IPS-NIHi7 (cell line): Measurements from ENCODE around the gene TUG1.

Experiments
- DNase-seq: peaks from one replicate; pipeline ENCODE4 v3.0.0; 2012; ENCODE audit warnings: mixed read lengths; ENCODE audit errors: extremely low spot score

TUG1 gene

GRCh38 chr22:30968924-30969531 is at the start of gene TUG1:
Gene TUG1 (plus strand): TSS chr22:30969265.
- DNase-seq = peak; percentile 99

- DNase-seq = no peak
These were observed 49.1 kb upstream of the TUG1 start for GRCh38 chr22:30919973-30920372.

- DNase-seq = peak; percentile 91
These were observed 48.7 kb upstream of the TUG1 start for GRCh38 chr22:30920407-30920806.

- DNase-seq = no peak
These were observed 48.0 kb upstream of the TUG1 start for GRCh38 chr22:30921108-30921507.

GRCh38 chr22:30922151-30922611 is 46.9 kb upstream of the TUG1 start:
- DNase-seq = no peak

GRCh38 chr22:30923168-30923900 is 45.7 kb upstream of the TUG1 start:
- DNase-seq = no peak

- no peak for DNase-seq
These were observed 43.4 kb upstream of the TUG1 start for GRCh38 chr22:30925667-30926066.

GRCh38 chr22:30926706-30927105 is 42.4 kb upstream of the TUG1 start:
- DNase-seq = no peak

GRCh38 chr22:30927806-30928205 is 41.3 kb upstream of the TUG1 start:
- no peak for DNase-seq

- no peak for DNase-seq
These were observed 40.7 kb upstream of the TUG1 start for GRCh38 chr22:30928401-30928800.

GRCh38 chr22:30930228-30930627 is 38.8 kb upstream of the TUG1 start:
- DNase-seq = no peak

GRCh38 chr22:30931541-30932300 is 37.3 kb upstream of the TUG1 start:
- no peak for DNase-seq

- DNase-seq = no peak
These were observed 36.4 kb upstream of the TUG1 start for GRCh38 chr22:30932661-30933060.

- no peak for DNase-seq
These were observed 35.6 kb upstream of the TUG1 start for GRCh38 chr22:30933457-30933856.

GRCh38 chr22:30934053-30934452 is 35.0 kb upstream of the TUG1 start:
- DNase-seq = no peak

- DNase-seq = no peak
These were observed 28.2 kb upstream of the TUG1 start for GRCh38 chr22:30940685-30941362.

GRCh38 chr22:30941363-30941740 is 27.7 kb upstream of the TUG1 start:
- no peak for DNase-seq

GRCh38 chr22:30943368-30943767 is 25.7 kb upstream of the TUG1 start:
- DNase-seq = no peak

- no peak for DNase-seq
These were observed 24.1 kb upstream of the TUG1 start for GRCh38 chr22:30944986-30945385.

- no peak for DNase-seq
These were observed 23.4 kb upstream of the TUG1 start for GRCh38 chr22:30945653-30946052.

GRCh38 chr22:30946354-30946753 is 22.7 kb upstream of the TUG1 start:
- DNase-seq = no peak

- no peak for DNase-seq
These were observed 21.8 kb upstream of the TUG1 start for GRCh38 chr22:30947173-30947815.
